Testis (tissue), 2 donors: ENCODE measurements around the gene COL5A1.

Experiments used
- POLR2A ChIP-seq: fragments of 450-650 bp; IDR thresholded peaks from one replicate; pipeline ENCODE4 v1.6.1; 2017; ENCODE audit warnings: antibody characterized with exemption, mild to moderate bottlenecking, moderate library complexity
- TF ChIP-seq, protein P1 (sequence below), 3 experiments: fragments of 450-650 bp in 2 of 3; fragments of 200-600 bp in 1 of 3; sonication (generic) in 1 of 3; IDR thresholded peaks; one replicate each; pipeline ENCODE4 v1.5.1; 2016 to 2019; ENCODE audit warnings: antibody characterized with exemption in 3 of 3, mild to moderate bottlenecking in 2 of 3, moderate library complexity in 1 of 3

DNA sequence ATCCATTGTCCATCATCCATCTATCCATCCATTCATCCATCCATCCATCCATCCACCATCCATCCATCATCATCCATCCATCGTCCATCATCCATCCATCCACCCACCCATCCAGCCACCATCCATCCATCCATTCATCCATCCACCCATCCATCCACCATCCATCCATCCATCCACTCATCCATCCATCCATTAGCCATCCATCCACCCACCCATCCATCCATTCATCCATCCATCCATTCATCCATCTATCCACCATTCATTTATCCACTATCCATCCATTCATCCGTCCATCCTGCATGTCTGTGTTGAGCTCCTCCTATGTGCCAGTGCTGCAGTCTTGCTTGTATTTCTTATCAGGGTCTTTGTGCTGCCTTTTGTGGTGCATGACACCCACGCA lies 44.2 kb downstream of the COL5A1 start:
- TF ChIP-seq, protein P1, sequence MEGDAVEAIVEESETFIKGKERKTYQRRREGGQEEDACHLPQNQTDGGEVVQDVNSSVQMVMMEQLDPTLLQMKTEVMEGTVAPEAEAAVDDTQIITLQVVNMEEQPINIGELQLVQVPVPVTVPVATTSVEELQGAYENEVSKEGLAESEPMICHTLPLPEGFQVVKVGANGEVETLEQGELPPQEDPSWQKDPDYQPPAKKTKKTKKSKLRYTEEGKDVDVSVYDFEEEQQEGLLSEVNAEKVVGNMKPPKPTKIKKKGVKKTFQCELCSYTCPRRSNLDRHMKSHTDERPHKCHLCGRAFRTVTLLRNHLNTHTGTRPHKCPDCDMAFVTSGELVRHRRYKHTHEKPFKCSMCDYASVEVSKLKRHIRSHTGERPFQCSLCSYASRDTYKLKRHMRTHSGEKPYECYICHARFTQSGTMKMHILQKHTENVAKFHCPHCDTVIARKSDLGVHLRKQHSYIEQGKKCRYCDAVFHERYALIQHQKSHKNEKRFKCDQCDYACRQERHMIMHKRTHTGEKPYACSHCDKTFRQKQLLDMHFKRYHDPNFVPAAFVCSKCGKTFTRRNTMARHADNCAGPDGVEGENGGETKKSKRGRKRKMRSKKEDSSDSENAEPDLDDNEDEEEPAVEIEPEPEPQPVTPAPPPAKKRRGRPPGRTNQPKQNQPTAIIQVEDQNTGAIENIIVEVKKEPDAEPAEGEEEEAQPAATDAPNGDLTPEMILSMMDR (IDR thresholded peaks at IDR 0.05) = no peak
- TF ChIP-seq POLR2A = no peak
